Suprapubic skin (tissue), 3 donors: ENCODE results near the gene DMXL1.

Source experiments
- EP300 ChIP-seq: sonication (generic); formaldehyde crosslinking; IDR thresholded peaks from one replicate; pipeline ENCODE4 v1.6.1; 2017; ENCODE audit warnings: antibody characterized with exemption
- TF ChIP-seq, protein P1 (sequence below), 2 donors: fragments of 200-600 bp in 1 of 2; fragments of 450-650 bp in 1 of 2; sonication (generic) in 1 of 2; IDR thresholded peaks; one replicate each; pipeline ENCODE4 v1.5.1; 2016 to 2019; ENCODE audit warnings: antibody characterized with exemption in 2 of 2, mild to moderate bottlenecking in 1 of 2, moderate library complexity in 1 of 2

DNA sequence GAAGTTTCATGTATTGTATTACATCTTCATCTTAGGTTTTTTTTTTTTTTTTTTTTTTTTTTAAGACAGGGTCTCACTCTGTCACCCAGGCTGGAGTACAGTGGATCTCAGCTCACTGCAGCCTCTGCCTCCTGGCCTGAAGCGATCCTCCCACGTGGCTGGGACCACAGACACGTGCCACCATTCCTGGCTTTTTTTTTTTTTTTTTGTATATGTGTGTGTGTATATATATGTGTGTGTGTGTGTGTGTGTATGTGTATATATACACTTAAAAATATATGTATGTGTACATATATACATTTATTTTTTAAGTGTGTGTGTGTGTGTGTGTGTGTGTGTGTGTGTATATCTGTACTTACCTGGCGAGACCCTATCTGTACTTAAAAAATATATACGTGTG, 6.6 kb downstream of the DMXL1 start:
- TF ChIP-seq, protein P1, sequence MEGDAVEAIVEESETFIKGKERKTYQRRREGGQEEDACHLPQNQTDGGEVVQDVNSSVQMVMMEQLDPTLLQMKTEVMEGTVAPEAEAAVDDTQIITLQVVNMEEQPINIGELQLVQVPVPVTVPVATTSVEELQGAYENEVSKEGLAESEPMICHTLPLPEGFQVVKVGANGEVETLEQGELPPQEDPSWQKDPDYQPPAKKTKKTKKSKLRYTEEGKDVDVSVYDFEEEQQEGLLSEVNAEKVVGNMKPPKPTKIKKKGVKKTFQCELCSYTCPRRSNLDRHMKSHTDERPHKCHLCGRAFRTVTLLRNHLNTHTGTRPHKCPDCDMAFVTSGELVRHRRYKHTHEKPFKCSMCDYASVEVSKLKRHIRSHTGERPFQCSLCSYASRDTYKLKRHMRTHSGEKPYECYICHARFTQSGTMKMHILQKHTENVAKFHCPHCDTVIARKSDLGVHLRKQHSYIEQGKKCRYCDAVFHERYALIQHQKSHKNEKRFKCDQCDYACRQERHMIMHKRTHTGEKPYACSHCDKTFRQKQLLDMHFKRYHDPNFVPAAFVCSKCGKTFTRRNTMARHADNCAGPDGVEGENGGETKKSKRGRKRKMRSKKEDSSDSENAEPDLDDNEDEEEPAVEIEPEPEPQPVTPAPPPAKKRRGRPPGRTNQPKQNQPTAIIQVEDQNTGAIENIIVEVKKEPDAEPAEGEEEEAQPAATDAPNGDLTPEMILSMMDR (IDR thresholded peaks at IDR 0.05): no peak
- no peak for TF ChIP-seq EP300
